HG03064 (cell line): Measurements from ENCODE around the gene SLC25A45.

Experiments
- ATAC-seq: cut with Tn5 transposase; IDR thresholded peaks from one replicate; pipeline ENCODE4 v1.9.1; 2021; ENCODE audit warnings: low read depth; ENCODE audit not compliant: unreplicated experiment

The SLC25A45 gene

GRCh38 chr11:65382033-65382803 is at the start of gene SLC25A45:
TSS of gene SLC25A45 (minus strand) at chr11:65382646. CDS start at chr11:65381951, 695 bp downstream.
- ATAC-seq = peak; percentile 47

GRCh38 chr11:65431451-65432099 is 49.1 kb upstream of the SLC25A45 start:
- ATAC-seq = no peak

- ATAC-seq = no peak
Observed at GRCh38 chr11:65430406-65431217, 48.2 kb upstream of the SLC25A45 start.

GRCh38 chr11:65429724-65430405 is 47.4 kb upstream of the SLC25A45 start:
- ATAC-seq = no peak

GRCh38 chr11:65429068-65429681 is 46.7 kb upstream of the SLC25A45 start:
- no peak for ATAC-seq

GRCh38 chr11:65428578-65429067 is 46.2 kb upstream of the SLC25A45 start:
- ATAC-seq = no peak

- ATAC-seq = no peak
Observed at GRCh38 chr11:65427691-65428577, 45.5 kb upstream of the SLC25A45 start.

GRCh38 chr11:65426839-65427690 is 44.6 kb upstream of the SLC25A45 start:
- no peak for ATAC-seq

GRCh38 chr11:65425971-65426838 is 43.8 kb upstream of the SLC25A45 start:
- ATAC-seq = no peak

GRCh38 chr11:65425105-65425970 is 42.9 kb upstream of the SLC25A45 start:
- ATAC-seq = no peak

GRCh38 chr11:65424205-65425104 is 42.0 kb upstream of the SLC25A45 start:
- ATAC-seq = no peak

GRCh38 chr11:65423516-65424204 is 41.2 kb upstream of the SLC25A45 start:
- ATAC-seq = no peak

- no peak for ATAC-seq
Observed at GRCh38 chr11:65422633-65423515, 40.4 kb upstream of the SLC25A45 start, which contains the start of gene NEAT1. TSS of gene NEAT1 (plus strand) at chr11:65422798.
